Measurements from ENCODE around the gene FAM107B.
"Not testable (repeated sequence)": the region's sequence is repeated elsewhere in the genome, so short reads cannot be mapped to it uniquely, and the experiment has no call there.

The FAM107B gene

DNA sequence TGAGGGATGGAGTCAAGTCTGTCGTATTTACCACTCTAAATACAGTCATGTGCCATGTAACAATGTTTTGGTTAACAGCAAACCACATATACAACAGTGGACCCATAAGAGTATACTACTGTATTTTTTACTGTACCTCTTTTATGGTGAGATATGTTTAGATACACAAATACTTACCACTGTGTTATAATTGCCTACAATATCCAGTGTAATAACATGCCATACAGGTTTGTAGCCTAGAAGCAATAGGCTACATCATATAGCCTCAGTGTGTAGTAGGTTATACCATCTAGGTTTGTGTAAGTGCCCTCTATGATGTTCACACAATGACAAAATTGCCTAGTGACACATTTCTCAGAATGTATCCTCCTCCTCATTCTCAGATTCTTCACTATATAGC is 110.4 kb downstream of the FAM107B start:
- no peak for DNase-seq (ENCODE audit: low read depth)

- DNase-seq (ENCODE audit: low read depth) = no peak
Observed at GRCh38 chr10:14661818-14662217, 112.9 kb downstream of the FAM107B start.

- DNase-seq (ENCODE audit: low read depth) = no peak
Observed at GRCh38 chr10:14660831-14661230, 113.9 kb downstream of the FAM107B start.

- no peak for DNase-seq (ENCODE audit: low read depth)
Observed at GRCh38 chr10:14659626-14660196, 115.0 kb downstream of the FAM107B start.

DNA sequence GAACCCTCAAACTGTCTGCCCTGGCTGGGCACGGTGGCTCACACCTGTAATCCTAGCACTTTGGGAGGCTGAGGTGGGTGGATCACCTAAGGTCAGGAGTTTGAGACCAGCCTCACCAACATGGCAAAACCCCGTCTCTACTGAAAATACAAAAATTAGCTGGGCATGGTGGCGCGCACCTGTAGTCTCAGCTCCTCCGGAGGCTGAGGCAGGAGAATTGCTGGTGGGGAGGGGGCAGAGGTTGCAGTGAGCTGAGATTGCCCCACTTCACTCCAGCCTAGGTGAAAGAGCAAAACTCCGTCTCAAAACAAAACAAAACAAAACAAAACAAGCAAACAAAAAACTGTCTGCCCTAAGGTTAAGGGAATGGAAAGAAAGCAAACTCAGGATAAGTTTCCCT is 115.6 kb downstream of the FAM107B start:
- not testable (repeated sequence) for DNase-seq (ENCODE audit: low read depth)

- peak; percentile 88 for DNase-seq (ENCODE audit: low read depth)
Observed at GRCh38 chr10:14658331-14659127, 116.2 kb downstream of the FAM107B start.

DNA sequence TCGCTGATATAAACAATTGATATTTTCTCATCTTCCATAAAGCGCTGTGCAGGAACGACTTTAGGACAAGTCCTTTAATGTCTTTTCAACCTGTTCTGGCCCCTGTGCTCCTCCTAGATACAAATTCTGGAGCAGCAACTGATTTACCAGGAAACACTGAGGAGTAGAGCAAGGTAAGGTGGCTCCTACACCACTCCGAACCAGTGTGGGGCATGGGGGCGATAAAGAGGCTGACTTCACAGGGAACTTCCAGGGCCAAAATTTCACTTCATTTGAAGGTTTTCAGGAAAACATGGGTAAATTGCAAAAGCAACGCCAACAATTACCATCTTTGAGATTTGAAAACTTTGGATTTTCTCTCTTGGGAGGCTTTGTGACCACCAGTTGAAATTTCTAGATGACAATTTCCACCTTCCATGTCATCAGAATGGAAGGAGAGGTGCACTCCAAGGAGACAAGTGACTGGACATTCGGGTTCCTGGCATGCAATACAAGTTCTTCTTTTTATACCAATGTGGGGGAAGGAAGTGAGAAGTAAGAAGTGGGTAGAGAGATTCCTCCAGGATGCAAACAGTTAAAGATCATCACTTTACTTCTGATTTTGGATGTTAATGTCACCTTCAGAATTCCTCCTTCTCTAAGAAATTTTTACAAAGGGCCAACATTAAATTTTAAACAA is 118.5 kb downstream of the FAM107B start:
- no peak for DNase-seq (ENCODE audit: low read depth)

GRCh38 chr10:14654821-14655382 is 119.8 kb downstream of the FAM107B start:
- DNase-seq (ENCODE audit: low read depth) = no peak

DNA sequence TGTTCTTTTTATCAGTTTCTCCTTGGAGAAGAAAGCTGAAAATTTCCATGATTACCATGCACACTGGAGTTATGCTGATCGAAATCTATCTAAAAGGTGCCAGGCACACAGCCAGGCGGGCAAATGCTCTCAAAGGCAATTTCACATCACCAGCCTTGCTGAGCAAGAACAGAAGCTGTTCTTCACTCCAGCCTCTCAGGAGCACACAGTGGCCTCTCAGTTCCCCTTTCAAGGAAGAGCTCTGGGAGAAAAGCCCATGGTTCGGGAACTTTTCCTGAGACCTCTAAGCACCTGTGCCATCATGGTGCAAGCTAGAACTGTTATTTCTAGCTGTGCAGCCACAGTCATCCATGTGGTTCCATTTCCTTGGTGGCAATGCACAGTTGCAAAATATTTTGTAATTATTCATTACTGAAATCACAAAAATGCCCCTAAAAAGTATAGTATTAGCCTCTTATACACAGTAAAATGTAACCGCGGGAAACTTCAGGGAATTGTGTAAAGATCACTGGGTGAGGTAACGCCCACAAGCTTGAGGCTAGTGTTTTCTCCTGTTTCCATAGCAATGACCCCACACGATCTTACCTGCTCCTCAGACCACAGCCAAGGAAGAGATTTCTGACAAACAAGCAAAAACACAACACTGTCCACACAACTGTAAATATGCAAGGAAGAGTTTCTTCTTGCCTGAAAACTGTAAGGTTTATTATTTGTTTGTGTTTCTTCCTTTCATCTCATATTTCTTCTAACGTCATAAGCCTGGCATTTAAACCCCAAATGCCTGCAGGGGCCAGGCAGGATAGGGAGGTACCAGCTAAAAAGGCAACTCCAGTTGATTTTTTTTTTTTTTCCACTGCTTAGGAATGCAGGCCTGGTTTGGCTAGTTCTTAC is 121.2 kb downstream of the FAM107B start:
- DNase-seq (ENCODE audit: low read depth) = peak; percentile 84

- DNase-seq (ENCODE audit: low read depth) = no peak
Observed at GRCh38 chr10:14652816-14653215, 121.9 kb downstream of the FAM107B start.

DNA sequence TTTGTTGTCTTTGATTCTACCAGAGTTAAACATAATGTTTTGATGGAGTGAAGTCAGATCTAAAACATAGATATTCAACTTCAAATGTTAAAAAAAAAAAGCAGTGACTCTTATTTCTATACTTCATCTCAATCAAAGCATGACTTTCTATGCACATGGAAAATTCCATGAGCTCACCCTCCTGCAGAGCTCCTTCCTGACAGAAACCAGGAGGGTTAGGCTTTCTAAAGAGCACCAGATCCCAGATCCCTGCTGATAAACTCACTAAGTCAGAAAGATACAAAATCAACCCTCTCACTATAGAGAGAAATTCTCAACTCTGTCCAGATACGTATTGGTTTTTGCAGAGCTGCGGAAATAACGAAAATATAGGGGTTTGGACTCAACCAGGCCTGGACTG is 122.6 kb downstream of the FAM107B start:
- no peak for DNase-seq (ENCODE audit: low read depth)

DNA sequence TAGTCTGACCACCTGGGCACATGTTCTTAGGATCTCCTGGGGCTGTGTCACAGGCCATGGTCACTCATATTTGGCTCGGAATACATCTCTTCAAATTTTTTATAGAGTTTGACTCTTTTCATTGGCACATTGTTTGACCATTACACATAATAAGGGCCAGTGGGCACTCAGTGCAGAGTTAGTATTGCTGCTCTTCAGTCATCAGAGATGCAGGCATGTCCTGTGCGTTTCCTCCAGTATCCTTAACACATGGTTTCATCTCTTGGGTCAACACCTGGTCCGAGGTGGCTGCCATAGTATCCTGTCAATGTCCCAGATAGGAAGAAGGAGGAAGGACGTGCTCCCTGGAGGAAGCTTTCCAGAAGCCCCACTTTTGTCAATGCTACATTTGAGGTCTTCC is 125.0 kb downstream of the FAM107B start:
- DNase-seq (ENCODE audit: low read depth) = no peak

- DNase-seq (ENCODE audit: low read depth) = no peak
Observed at GRCh38 chr10:14648946-14649345, 125.8 kb downstream of the FAM107B start.

DNA sequence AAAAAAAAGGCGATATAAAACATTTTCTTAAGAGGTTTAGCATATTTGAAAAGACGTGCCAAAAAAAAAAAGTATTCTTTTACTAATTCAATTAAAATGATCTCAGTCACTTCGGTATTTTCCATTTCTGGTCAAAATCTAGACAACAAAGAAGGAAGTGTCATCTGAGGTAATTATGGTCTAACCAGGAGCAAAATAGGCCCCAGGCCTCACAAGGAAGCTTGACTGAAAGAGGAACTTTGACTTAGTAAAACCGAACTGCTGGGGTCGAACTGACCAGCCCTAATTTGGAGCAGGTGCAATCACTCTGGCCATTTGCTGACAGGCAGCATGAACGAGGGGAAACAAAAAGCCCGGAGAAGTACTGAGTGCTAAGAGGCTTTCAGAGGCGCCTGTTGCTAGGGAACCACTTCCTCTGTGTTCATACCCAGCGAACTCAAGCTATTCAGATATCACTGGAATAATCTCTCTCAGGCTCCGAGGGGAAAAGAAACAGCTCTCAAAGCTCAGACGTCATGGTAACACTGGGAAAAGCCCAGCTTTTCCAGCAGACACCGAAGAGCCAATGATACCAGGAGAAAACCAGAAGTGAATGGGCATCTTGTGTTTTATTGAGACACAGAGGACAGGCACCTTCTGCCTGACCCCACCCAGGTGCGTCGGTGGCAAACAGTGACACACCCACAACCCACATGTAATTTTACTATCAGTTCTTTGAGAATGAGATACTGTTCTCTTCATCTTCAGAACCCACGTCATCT is 126.5 kb downstream of the FAM107B start:
- DNase-seq (ENCODE audit: low read depth) = peak; percentile 78

DNA sequence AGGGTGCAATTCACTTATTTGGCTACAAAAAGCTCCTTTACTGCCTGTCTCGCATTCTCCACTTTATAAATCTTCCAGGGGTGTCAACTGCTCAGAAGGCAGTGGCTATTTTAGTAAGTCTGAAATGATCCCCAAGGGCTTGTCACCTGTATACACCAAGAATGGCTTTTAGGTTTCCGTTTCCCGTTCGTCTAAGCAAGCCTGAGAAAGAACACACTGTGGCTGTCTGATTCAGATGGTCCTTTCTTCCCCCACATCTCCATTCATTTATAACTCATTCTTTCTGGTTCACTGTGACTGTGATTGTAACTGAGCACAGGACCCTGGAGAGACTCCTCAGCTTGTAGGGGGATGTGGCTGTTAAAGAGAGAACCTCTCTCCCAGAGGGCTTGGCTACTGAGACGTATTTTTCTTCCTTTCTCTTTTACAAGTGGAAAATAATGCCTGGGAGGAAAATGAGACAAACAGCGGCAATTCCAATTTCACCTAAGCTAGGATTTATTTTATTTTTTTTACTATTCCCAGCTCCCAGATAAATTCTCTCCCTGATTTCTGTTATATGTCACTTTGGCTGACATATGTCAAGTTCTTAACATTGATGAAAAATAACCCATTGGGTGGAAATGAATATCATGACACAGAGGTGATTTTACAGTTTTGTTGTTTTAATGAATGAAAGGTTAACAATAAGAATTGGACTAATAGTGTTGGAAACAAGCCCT is 129.3 kb downstream of the FAM107B start:
- DNase-seq (ENCODE audit: low read depth) = no peak

DNA sequence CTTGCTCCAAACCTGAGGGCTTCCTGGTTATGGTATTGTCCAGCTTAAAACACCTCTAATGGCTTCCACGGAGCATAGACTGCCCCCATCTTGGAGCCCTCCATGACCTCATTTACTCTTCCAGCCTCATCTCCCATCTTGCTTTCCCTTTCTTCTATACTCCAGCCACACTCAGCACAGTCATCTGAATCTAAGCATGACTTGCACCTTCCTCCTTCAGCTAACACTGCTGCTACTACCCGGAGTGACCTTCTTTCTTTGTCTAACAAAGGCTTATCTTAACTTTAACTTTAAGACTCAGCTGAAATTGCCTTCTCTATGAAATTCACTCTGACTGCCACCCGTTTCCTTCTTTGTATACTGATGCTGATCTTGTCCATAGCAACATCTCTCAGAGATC is 135.1 kb downstream of the FAM107B start:
- DNase-seq (ENCODE audit: low read depth) = no peak

DNA sequence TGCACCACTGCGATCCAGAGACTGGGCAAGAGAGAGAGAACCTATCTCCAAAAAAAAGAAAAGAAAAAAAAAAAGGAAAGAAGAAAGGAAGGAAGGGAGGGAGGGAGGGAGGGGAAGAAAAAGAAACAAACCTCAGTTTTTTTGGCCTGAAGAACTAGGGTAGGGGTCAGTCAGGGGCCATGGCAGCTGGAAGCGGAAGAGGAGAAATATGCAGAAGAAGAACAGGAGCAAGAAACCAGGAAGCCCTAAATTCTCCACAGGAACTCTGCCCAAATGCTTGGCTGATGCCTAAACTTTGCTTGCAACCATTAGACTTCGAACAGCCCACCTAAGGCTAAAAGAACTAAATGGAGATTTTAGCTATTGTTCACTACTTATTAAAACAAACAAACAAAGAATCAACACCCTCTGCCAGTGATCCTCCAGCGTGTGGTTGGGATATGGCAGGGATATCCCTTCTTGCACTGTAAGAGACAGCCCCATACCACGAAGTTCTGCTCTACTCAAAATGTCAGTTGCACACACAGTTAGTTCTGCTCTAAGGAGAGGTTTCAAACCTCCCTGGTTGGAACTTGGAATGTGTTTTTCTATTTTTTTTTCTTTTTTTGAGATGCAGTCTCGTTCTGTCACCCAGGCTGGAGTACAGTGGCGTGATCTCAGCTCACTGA is 139.5 kb downstream of the FAM107B start:
- no peak for DNase-seq (ENCODE audit: low read depth)

DNA sequence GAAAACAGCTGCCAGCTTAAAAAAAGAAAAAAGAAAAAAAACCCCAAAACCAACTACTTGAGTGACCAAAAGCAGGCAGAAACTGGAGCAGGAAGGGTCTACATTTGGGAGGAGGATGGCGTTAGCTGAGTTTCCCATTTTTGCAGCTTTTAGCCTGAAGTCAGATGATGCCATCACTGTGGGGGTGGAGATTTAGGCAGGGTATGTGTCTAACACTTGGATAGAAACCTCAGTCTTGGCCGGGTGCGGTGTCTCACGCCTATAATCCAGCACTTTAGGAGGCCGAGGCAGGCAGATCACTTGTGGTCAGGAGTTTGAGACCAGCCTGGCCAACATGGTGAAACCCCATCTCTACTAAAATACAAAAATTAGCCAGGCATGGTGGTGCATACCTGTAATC is 140.1 kb downstream of the FAM107B start:
- DNase-seq (ENCODE audit: low read depth) = not testable (repeated sequence)

- no peak for DNase-seq (ENCODE audit: low read depth)
Observed at GRCh38 chr10:14625765-14626525, 148.8 kb downstream of the FAM107B start.
